NCI-H82 (cell line): ENCODE data around the gene SLC48A1.
A peak's percentile ranks its signal among the peaks of the same experiment; 100 is the strongest.
"Not testable (repeated sequence)": the region's sequence is repeated elsewhere in the genome, so short reads cannot be mapped to it uniquely, and the experiment has no call there.

Source experiments
- DNase-seq: peaks from one replicate; lab custom pipeline; 2025; lab: John Stamatoyannopoulos, UW

SLC48A1 gene

GRCh38 chr12:47791351-47791746 lies 18.3 kb downstream of the SLC48A1 start:
- no peak for DNase-seq

GRCh38 chr12:47791874-47792273 lies 18.8 kb downstream of the SLC48A1 start:
- DNase-seq, result no peak

GRCh38 chr12:47793015-47793681 lies 20.1 kb downstream of the SLC48A1 start:
- no peak for DNase-seq

- no peak for DNase-seq
These were observed 21.6 kb downstream of the SLC48A1 start for GRCh38 chr12:47794679-47795078.

- no peak for DNase-seq
These were observed 22.2 kb downstream of the SLC48A1 start for GRCh38 chr12:47795121-47795813.

- DNase-seq, result no peak
These were observed 22.9 kb downstream of the SLC48A1 start for GRCh38 chr12:47795814-47796411.

GRCh38 chr12:47797441-47797840 lies 24.4 kb downstream of the SLC48A1 start:
- peak; percentile 17 for DNase-seq

GRCh38 chr12:47798382-47798948 lies 25.4 kb downstream of the SLC48A1 start:
- DNase-seq, result no peak

- DNase-seq, result no peak
These were observed 26.4 kb downstream of the SLC48A1 start for GRCh38 chr12:47799357-47799955.

GRCh38 chr12:47800582-47800981 lies 27.5 kb downstream of the SLC48A1 start:
- DNase-seq, result no peak

GRCh38 chr12:47801170-47801903 lies 28.3 kb downstream of the SLC48A1 start:
- no peak for DNase-seq

- DNase-seq, result no peak
These were observed 28.8 kb downstream of the SLC48A1 start for GRCh38 chr12:47801904-47802246.

GRCh38 chr12:47802312-47802711 lies 29.3 kb downstream of the SLC48A1 start:
- DNase-seq, result peak; percentile 26

GRCh38 chr12:47803191-47803875 lies 30.3 kb downstream of the SLC48A1 start:
- DNase-seq, result no peak

- DNase-seq, result no peak
These were observed 31.1 kb downstream of the SLC48A1 start for GRCh38 chr12:47804171-47804570.

- no peak for DNase-seq
These were observed 32.4 kb downstream of the SLC48A1 start for GRCh38 chr12:47805417-47805816.

GRCh38 chr12:47807338-47807737 lies 34.3 kb downstream of the SLC48A1 start:
- DNase-seq, result no peak

- DNase-seq, result peak; percentile 17
These were observed 35.0 kb downstream of the SLC48A1 start for GRCh38 chr12:47808050-47808449.

- no peak for DNase-seq
These were observed 35.7 kb downstream of the SLC48A1 start for GRCh38 chr12:47808574-47809365.

GRCh38 chr12:47809518-47809917 lies 36.5 kb downstream of the SLC48A1 start:
- not testable (repeated sequence) for DNase-seq

- DNase-seq, result no peak
These were observed 38.0 kb downstream of the SLC48A1 start for GRCh38 chr12:47811072-47811396.
